A549 (cell line): ENCODE data around the gene EPS8. TPM values are rescaled to one million over a fixed set of nuclear protein-coding genes. Genes with fewer than 3 reads are reported as not detected.

Source experiments
- ATAC-seq, 2 experiments: fragments of 200-7000 bp in 1 of 2; fragments of >200 bp in 1 of 2; cut with Nextera tagmentation in 1 of 2; cut with Tn5 transposase in 1 of 2; 3 replicates each; pipeline versions ENCODE4 v1.8.0 to v1.9.1; 2018 to 2020; ENCODE audit warnings: mild to moderate bottlenecking in 1 of 2, moderate library complexity in 1 of 2
- CTCF ChIA-PET: fragments of 300-600 bp; sonication (Branson Sonifier 250); formaldehyde crosslinking; extraction: SDS; loops from one replicate; lab custom pipeline; 2021; ENCODE audit warnings: antibody characterized with exemption, inconsistent platforms; lab: Yijun Ruan, JAX
- POLR2A ChIA-PET: fragments of 350-600 bp; formaldehyde crosslinking; extraction: SDS; loops from one replicate; lab custom pipeline; 2021; ENCODE audit warnings: antibody characterized with exemption, inconsistent platforms; lab: Yijun Ruan, JAX
- DNase-seq, 2 experiments: peaks; one replicate each; pipeline versions ENCODE4 v3.0.0 to v3.0.0-alpha.2; 2011 to 2016; ENCODE audit warnings: low read depth in 1 of 2, low spot score in 1 of 2
- FAIRE-seq: peaks from 2 replicates; lab custom pipeline; 2011; peaks lifted over from hg19 to GRCh38; lab: Jason Lieb, UNC
- H3K27ac ChIP-seq, 2 experiments: fragments of >200 bp; sonication (Bioruptor Twin); formaldehyde crosslinking; 3 replicates each; pipeline ENCODE4 v1.5.1; 2016 to 2017
- H3K4me1 ChIP-seq: fragments of >200 bp; sonication (Bioruptor Twin); formaldehyde crosslinking; 3 replicates; pipeline ENCODE4 v1.6.1; 2016
- H3K4me2 ChIP-seq: fragments of >200 bp; sonication (Bioruptor Twin); formaldehyde crosslinking; 3 replicates; pipeline ENCODE4 v1.6.1; 2016
- H3K4me3 ChIP-seq: fragments of >200 bp; sonication (Bioruptor Twin); formaldehyde crosslinking; 3 replicates; pipeline ENCODE4 v1.5.1; 2016
- H3K9me3 ChIP-seq: fragments of >200 bp; sonication (Bioruptor Twin); formaldehyde crosslinking; 3 replicates; pipeline ENCODE4 v1.6.1; 2016
- CEBPB ChIP-seq, 2 experiments: fragments of >200 bp in 1 of 2; sonication (Bioruptor Twin) in 1 of 2; formaldehyde crosslinking in 1 of 2; IDR thresholded peaks; 2 replicates each; pipeline ENCODE4 v1.6.1; 2012 to 2016
- E2F6 ChIP-seq: IDR thresholded peaks from 2 replicates; pipeline ENCODE4 v1.6.1; 2012; ENCODE audit warnings: low read depth, borderline replicate concordance
- EHF ChIP-seq: fragments of 250-450 bp; sonication (Bioruptor Pico); IDR thresholded peaks from 2 replicates; pipeline ENCODE4 v1.5.0; 2020; ENCODE audit warnings: mild to moderate bottlenecking
- ELK1 ChIP-seq: fragments of 150-350 bp; IDR thresholded peaks from 2 replicates; pipeline ENCODE4 v1.6.1; 2014; ENCODE audit warnings: low read depth, mild to moderate bottlenecking, low read length
- EP300 ChIP-seq, 2 experiments: fragments of >200 bp; sonication (Bioruptor Twin); formaldehyde crosslinking; IDR thresholded peaks; 2 replicates in 1 of 2; 3 replicates in 1 of 2; pipeline ENCODE4 v1.6.1; 2016 to 2017
- FOSL2 ChIP-seq, 2 experiments: fragments of 450-650 bp in 1 of 2; fragments of >200 bp in 1 of 2; sonication (Bioruptor Twin) in 1 of 2; formaldehyde crosslinking; IDR thresholded peaks; 2 replicates each; pipeline versions ENCODE4 v1.5.0 to v1.6.1; 2016 to 2020; ENCODE audit warnings: mild to moderate bottlenecking in 1 of 2, moderate library complexity in 1 of 2
- GATA3 ChIP-seq: IDR thresholded peaks from 2 replicates; pipeline ENCODE4 v1.6.1; 2012; ENCODE audit warnings: borderline replicate concordance
- HDAC2 ChIP-seq: fragments of 200-600 bp; sonication (generic); IDR thresholded peaks from 2 replicates; pipeline ENCODE4 v1.6.1; 2016
- HES2 ChIP-seq: fragments of >200 bp; sonication (Bioruptor Twin); formaldehyde crosslinking; IDR thresholded peaks from 2 replicates; pipeline ENCODE4 v1.6.1; 2016
- HEYL ChIP-seq: fragments of 250-450 bp; sonication (Bioruptor Pico); IDR thresholded peaks from 2 replicates; pipeline ENCODE4 v1.8.0; 2021; ENCODE audit warnings: mild to moderate bottlenecking, moderate library complexity
- HOXB13 ChIP-seq: fragments of 250-450 bp; sonication (Bioruptor Pico); IDR thresholded peaks from 2 replicates; pipeline ENCODE4 v1.5.0; 2020; ENCODE audit warnings: low read depth, mild to moderate bottlenecking, moderate library complexity
- JUN ChIP-seq, 2 experiments: fragments of >200 bp; sonication (Bioruptor Twin); formaldehyde crosslinking; IDR thresholded peaks; 2 replicates in 1 of 2; 3 replicates in 1 of 2; pipeline ENCODE4 v1.6.1; 2016 to 2017
- JUNB ChIP-seq: fragments of >200 bp; sonication (Bioruptor Twin); formaldehyde crosslinking; IDR thresholded peaks from 2 replicates; pipeline ENCODE4 v1.6.1; 2016
- MAFK ChIP-seq: fragments of 450-650 bp; IDR thresholded peaks from 2 replicates; pipeline ENCODE4 v1.6.1; 2014; ENCODE audit not compliant: partially characterized antibody
- MAZ ChIP-seq: fragments of 150-350 bp; IDR thresholded peaks from 2 replicates; pipeline ENCODE4 v1.6.1; 2014; ENCODE audit warnings: antibody characterized with exemption, low read depth, low read length, borderline replicate concordance
- NFE2L2 ChIP-seq: fragments of 150-350 bp; conservative IDR thresholded peaks from 2 replicates; pipeline ENCODE4 v1.6.1; 2014; ENCODE audit warnings: low read length
- NR3C1 ChIP-seq: fragments of >200 bp; sonication (Bioruptor Twin); formaldehyde crosslinking; IDR thresholded peaks from 3 replicates; pipeline ENCODE4 v1.6.1; 2017
- RCOR1 ChIP-seq: fragments of 150-350 bp; IDR thresholded peaks from 2 replicates; pipeline ENCODE4 v1.6.1; 2014; ENCODE audit warnings: antibody characterized with exemption, low read length, low read depth
- RFX5 ChIP-seq: fragments of 450-650 bp; IDR thresholded peaks from 2 replicates; pipeline ENCODE4 v1.7.1; 2014; ENCODE audit warnings: antibody characterized with exemption, mild to moderate bottlenecking, moderate library complexity
- SMC3 ChIP-seq: fragments of >200 bp; sonication (Bioruptor Twin); formaldehyde crosslinking; IDR thresholded peaks from 3 replicates; pipeline ENCODE4 v1.6.1; 2018; ENCODE audit warnings: inconsistent platforms
- TFCP2L1 ChIP-seq: fragments of 250-450 bp; sonication (Bioruptor Pico); IDR thresholded peaks from 2 replicates; pipeline ENCODE4 v1.5.0; 2021; ENCODE audit warnings: mild to moderate bottlenecking
- ZFP36 ChIP-seq: fragments of 450-650 bp; IDR thresholded peaks from 2 replicates; pipeline ENCODE4 v1.6.1; 2014; ENCODE audit warnings: borderline replicate concordance; ENCODE audit not compliant: partially characterized antibody
- ZNF302 ChIP-seq: fragments of 250-450 bp; sonication (Bioruptor Pico); IDR thresholded peaks from 2 replicates; pipeline ENCODE4 v1.9.0; 2021; ENCODE audit warnings: inconsistent platforms, mild to moderate bottlenecking, moderate library complexity
- WGBS: methylation state at CpG from one replicate; pipeline ENCODE4 v1.1.6; 2017; ENCODE audit errors: missing lambda C conversion rate; 5-methylcytosine and 5-hydroxymethylcytosine counted together
- polyA plus RNA-seq, 4 experiments: library from polyadenylated mRNA; depleted of rRNA in 3 of 4; stranded (reverse); fragments of >200 nt; fragmentation: RNase III in 1 of 4; extraction: RNeasy Plus Mini Kit Qiagen cat#74134 plus additional on column Dnase treatment in 1 of 4; gene quantifications; 2 replicates in 3 of 4; 3 replicates in 1 of 4; pipeline ENCODE4 v1.2.3, GENCODE V29; 2011 to 2017
- TF ChIP-seq, protein P1 (sequence below): fragments of >200 bp; sonication (Bioruptor Twin); formaldehyde crosslinking; IDR thresholded peaks from 3 replicates; pipeline ENCODE4 v1.6.1; 2016
- TF ChIP-seq, protein P2 (sequence below): fragments of 200-600 bp; sonication (generic); IDR thresholded peaks from 2 replicates; pipeline ENCODE4 v1.6.1; 2016; ENCODE audit warnings: antibody characterized with exemption, mild to moderate bottlenecking, moderate library complexity

EPS8 gene
- polyA plus RNA-seq, 2 of the 4 experiments (the other 2 are of a cell fraction), result 25.1 to 101 TPM

DNA sequence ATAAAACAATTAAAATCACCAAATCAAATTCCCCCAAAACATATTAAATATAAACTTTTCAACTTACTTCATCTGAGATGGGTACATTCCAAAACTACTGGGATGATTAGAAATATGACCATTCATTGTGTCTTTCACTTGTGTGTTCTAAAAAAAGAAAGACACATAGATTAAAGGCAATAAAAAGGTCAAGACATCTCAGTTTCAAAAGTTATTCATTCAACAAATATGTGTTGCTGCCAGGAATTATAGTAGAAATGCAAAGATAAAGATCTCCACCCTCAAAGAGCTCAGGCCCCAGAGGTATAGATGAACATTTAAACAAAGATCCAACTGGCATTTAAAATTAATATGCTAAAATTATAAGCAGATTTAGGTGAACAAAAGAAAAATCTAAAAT is 106.4 kb downstream of the EPS8 start:
- no peak overlapping the region for H3K27ac ChIP-seq
- FAIRE-seq (peak; percentile 78), DNase-seq (peak in 1 of 2 experiments; percentile 20), ATAC-seq (peak in 1 of 2 experiments; percentile 33; a peak in 2 of 6 replicates)
- CTCF ChIA-PET, result no interaction called here
- TF ChIP-seq ZFP36, result no peak
- TF ChIP-seq JUNB, result peak; percentile 16; the same call in 1 of the 2 replicates
- no peak for TF ChIP-seq NR3C1
- no peak for TF ChIP-seq EP300 (IDR thresholded peaks at IDR 0.05)
- no peak for TF ChIP-seq FOSL2 (IDR thresholded peaks at IDR 0.05)
- peak; percentile 3; the same call in 1 of the 2 replicates for TF ChIP-seq FOSL2 (CRISPR knock-in tag; IDR thresholded peaks at IDR 0.05)
- peak; percentile 84 for TF ChIP-seq GATA3
- no peak for TF ChIP-seq HDAC2
- POLR2A ChIA-PET, result no interaction called here
- H3K4me3 ChIP-seq, result no peak overlapping the region
- H3K4me2 ChIP-seq, result peak overlapping the region; percentile 59
- peaks cover 34% of the 10 kb centered on the region for H3K4me1 ChIP-seq
- no peaks in the 10 kb centered on the region for H3K9me3 ChIP-seq

GRCh38 chr12:15679151-15679550 is 110.0 kb downstream of the EPS8 start:
- H3K4me1 ChIP-seq, result peaks cover 31% of the 10 kb centered on the region
- 26% methylated on average over 1 of the region's 1 CpG for WGBS
- DNase-seq, result no peak
- no peak for TF ChIP-seq NFE2L2
- TF ChIP-seq, protein P1, sequence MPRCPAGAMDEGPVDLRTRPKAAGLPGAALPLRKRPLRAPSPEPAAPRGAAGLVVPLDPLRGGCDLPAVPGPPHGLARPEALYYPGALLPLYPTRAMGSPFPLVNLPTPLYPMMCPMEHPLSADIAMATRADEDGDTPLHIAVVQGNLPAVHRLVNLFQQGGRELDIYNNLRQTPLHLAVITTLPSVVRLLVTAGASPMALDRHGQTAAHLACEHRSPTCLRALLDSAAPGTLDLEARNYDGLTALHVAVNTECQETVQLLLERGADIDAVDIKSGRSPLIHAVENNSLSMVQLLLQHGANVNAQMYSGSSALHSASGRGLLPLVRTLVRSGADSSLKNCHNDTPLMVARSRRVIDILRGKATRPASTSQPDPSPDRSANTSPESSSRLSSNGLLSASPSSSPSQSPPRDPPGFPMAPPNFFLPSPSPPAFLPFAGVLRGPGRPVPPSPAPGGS, result no peak
- no peak for TF ChIP-seq HOXB13 (CRISPR knock-in tag)
- no peak for TF ChIP-seq MAZ
- no peak for TF ChIP-seq HES2
- TF ChIP-seq, all 56 proteins: peak for 0
- Histone ChIP-seq H3K27ac (no peak overlapping the region), H3K4me3 (no peak overlapping the region), H3K9me3 (no peaks in the 10 kb centered on the region), H3K4me2 (no peak overlapping the region)
- FAIRE-seq, result no peak
- ChIA-PET POLR2A (no interaction called here), CTCF (interaction anchor here (1.0 kb wide), 1 partner anchor 89 kb away, joined by 3 read pairs; no protein-coding TSS in a partner anchor)
- ATAC-seq, result no peak

GRCh38 chr12:15677726-15678201 is 111.4 kb downstream of the EPS8 start:
- no peak for DNase-seq
- CTCF ChIA-PET, result interaction anchor here (1.0 kb wide), 1 partner anchor 179 kb away, joined by 3 read pairs; no protein-coding TSS in a partner anchor
- peak; percentile 56 for FAIRE-seq
- Histone ChIP-seq H3K4me3 (no peak overlapping the region), H3K4me1 (peaks cover 17% of the 10 kb centered on the region), H3K27ac (no peak overlapping the region), H3K4me2 (no peak overlapping the region), H3K9me3 (no peaks in the 10 kb centered on the region)
- TF ChIP-seq TFCP2L1 (CRISPR knock-in tag), result no peak
- TF ChIP-seq ZNF302 (CRISPR knock-in tag), result no peak
- TF ChIP-seq JUN (IDR thresholded peaks at IDR 0.05), result no peak
- TF ChIP-seq SMC3, result no peak
- no peak for TF ChIP-seq GATA3
- no peak for TF ChIP-seq E2F6
- no peak for TF ChIP-seq MAFK
- no peak for ATAC-seq
- POLR2A ChIA-PET, result no interaction called here
- 87% methylated on average over 3 of the region's 3 CpGs for WGBS

GRCh38 chr12:15677228-15677627 is 112.0 kb downstream of the EPS8 start:
- FAIRE-seq, result no peak
- Histone ChIP-seq H3K27ac (no peak overlapping the region), H3K4me2 (no peak overlapping the region), H3K4me1 (peaks cover 11% of the 10 kb centered on the region), H3K9me3 (no peaks in the 10 kb centered on the region), H3K4me3 (no peak overlapping the region)
- ChIA-PET CTCF (no interaction called here), POLR2A (no interaction called here)
- no peak for DNase-seq
- WGBS, result 67% methylated on average over 3 of the region's 3 CpGs
- no peak for ATAC-seq
- TF ChIP-seq CEBPB (IDR thresholded peaks at IDR 0.05) (no peak), TFCP2L1 (CRISPR knock-in tag) (no peak), HOXB13 (CRISPR knock-in tag) (no peak), RFX5 (no peak), HEYL (CRISPR knock-in tag) (no peak), SMC3 (no peak), RCOR1 (no peak), ZNF302 (CRISPR knock-in tag) (no peak), ELK1 (no peak), NFE2L2 (no peak), EHF (CRISPR knock-in tag) (no peak)
- TF ChIP-seq, protein P2, sequence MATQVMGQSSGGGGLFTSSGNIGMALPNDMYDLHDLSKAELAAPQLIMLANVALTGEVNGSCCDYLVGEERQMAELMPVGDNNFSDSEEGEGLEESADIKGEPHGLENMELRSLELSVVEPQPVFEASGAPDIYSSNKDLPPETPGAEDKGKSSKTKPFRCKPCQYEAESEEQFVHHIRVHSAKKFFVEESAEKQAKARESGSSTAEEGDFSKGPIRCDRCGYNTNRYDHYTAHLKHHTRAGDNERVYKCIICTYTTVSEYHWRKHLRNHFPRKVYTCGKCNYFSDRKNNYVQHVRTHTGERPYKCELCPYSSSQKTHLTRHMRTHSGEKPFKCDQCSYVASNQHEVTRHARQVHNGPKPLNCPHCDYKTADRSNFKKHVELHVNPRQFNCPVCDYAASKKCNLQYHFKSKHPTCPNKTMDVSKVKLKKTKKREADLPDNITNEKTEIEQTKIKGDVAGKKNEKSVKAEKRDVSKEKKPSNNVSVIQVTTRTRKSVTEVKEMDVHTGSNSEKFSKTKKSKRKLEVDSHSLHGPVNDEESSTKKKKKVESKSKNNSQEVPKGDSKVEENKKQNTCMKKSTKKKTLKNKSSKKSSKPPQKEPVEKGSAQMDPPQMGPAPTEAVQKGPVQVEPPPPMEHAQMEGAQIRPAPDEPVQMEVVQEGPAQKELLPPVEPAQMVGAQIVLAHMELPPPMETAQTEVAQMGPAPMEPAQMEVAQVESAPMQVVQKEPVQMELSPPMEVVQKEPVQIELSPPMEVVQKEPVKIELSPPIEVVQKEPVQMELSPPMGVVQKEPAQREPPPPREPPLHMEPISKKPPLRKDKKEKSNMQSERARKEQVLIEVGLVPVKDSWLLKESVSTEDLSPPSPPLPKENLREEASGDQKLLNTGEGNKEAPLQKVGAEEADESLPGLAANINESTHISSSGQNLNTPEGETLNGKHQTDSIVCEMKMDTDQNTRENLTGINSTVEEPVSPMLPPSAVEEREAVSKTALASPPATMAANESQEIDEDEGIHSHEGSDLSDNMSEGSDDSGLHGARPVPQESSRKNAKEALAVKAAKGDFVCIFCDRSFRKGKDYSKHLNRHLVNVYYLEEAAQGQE, result no peak
